SK-N-SH treated with all-trans-retinoic acid at 6 μM for 48 hours (cell line): Measurements from ENCODE around the gene NONO.

ENCODE experiments used
- ATAC-seq: fragments of 200-7000 bp; cut with Tn5 transposase; 3 replicates; pipeline ENCODE4 v1.9.1; 2020; ENCODE audit warnings: mild to moderate bottlenecking, moderate library complexity
- ARNTL ChIP-seq: fragments of 450-650 bp; formaldehyde crosslinking; IDR thresholded peaks from 2 replicates; pipeline ENCODE4 v1.5.0; 2020; ENCODE audit warnings: low read depth, mild to moderate bottlenecking, moderate library complexity, borderline replicate concordance
- CSDC2 ChIP-seq: fragments of 250-450 bp; sonication (Bioruptor Pico); IDR thresholded peaks from 2 replicates; pipeline ENCODE4 v1.5.0; 2020; ENCODE audit warnings: mild to moderate bottlenecking, moderate library complexity
- ESRRG ChIP-seq: fragments of 250-450 bp; sonication (Bioruptor Pico); IDR thresholded peaks from 2 replicates; pipeline ENCODE4 v1.6.1; 2021; ENCODE audit warnings: mild to moderate bottlenecking
- GLIS3 ChIP-seq: fragments of 250-450 bp; sonication (Bioruptor Pico); IDR thresholded peaks from 2 replicates; pipeline ENCODE4 v1.5.0; 2020; ENCODE audit warnings: mild to moderate bottlenecking, moderate library complexity
- ISL1 ChIP-seq: fragments of 250-450 bp; sonication (Bioruptor Pico); IDR thresholded peaks from 2 replicates; pipeline ENCODE4 v2.1.2; 2022; ENCODE audit warnings: mild to moderate bottlenecking, moderate library complexity
- OSR1 ChIP-seq: fragments of 250-450 bp; sonication (Bioruptor Pico); IDR thresholded peaks from 2 replicates; pipeline ENCODE4 v1.8.0; 2022; ENCODE audit warnings: moderate library complexity, mild to moderate bottlenecking, inconsistent platforms
- PPARA ChIP-seq: fragments of 250-450 bp; sonication (Bioruptor Pico); IDR thresholded peaks from 2 replicates; pipeline ENCODE4 v1.5.0; 2020; ENCODE audit warnings: mild to moderate bottlenecking, borderline replicate concordance
- RARB ChIP-seq: fragments of 250-450 bp; sonication (Bioruptor Pico); IDR thresholded peaks from 2 replicates; pipeline ENCODE4 v1.8.0; 2021; ENCODE audit warnings: mild to moderate bottlenecking, moderate library complexity
- SNAI2 ChIP-seq: fragments of 250-450 bp; sonication (Bioruptor Pico); IDR thresholded peaks from 2 replicates; pipeline ENCODE4 v1.5.0; 2020; ENCODE audit warnings: mild to moderate bottlenecking, moderate library complexity
- TCF4 ChIP-seq: fragments of 250-450 bp; sonication (Bioruptor Pico); IDR thresholded peaks from 2 replicates; pipeline ENCODE4 v1.8.0; 2021; ENCODE audit warnings: mild to moderate bottlenecking, moderate library complexity, borderline replicate concordance
- TOX ChIP-seq: fragments of 250-450 bp; sonication (Bioruptor Pico); IDR thresholded peaks from 2 replicates; pipeline ENCODE4 v1.8.0; 2021; ENCODE audit warnings: mild to moderate bottlenecking, moderate library complexity, borderline replicate concordance
- ZC3H10 ChIP-seq: fragments of 250-450 bp; sonication (Bioruptor Pico); IDR thresholded peaks from 2 replicates; pipeline ENCODE4 v1.5.1; 2021; ENCODE audit warnings: mild to moderate bottlenecking, moderate library complexity
- ZFP30 ChIP-seq: fragments of 450-650 bp; formaldehyde crosslinking; IDR thresholded peaks from 2 replicates; pipeline ENCODE4 v1.5.0; 2022; ENCODE audit warnings: mild to moderate bottlenecking, moderate library complexity
- ZNF70 ChIP-seq: fragments of 450-650 bp; formaldehyde crosslinking; IDR thresholded peaks from 2 replicates; pipeline ENCODE4 v1.5.0; 2020; ENCODE audit warnings: mild to moderate bottlenecking, moderate library complexity
- ZNF8 ChIP-seq: fragments of 450-650 bp; formaldehyde crosslinking; IDR thresholded peaks from 2 replicates; pipeline ENCODE4 v1.5.0; 2020; ENCODE audit warnings: mild to moderate bottlenecking, moderate library complexity
- TF ChIP-seq, protein P1 (sequence below): fragments of 250-450 bp; sonication (Bioruptor Pico); IDR thresholded peaks from 2 replicates; pipeline ENCODE4 v1.5.1; 2020; ENCODE audit warnings: low read depth, mild to moderate bottlenecking, moderate library complexity
- TF ChIP-seq, protein P2 (sequence below): fragments of 250-450 bp; sonication (Bioruptor Pico); IDR thresholded peaks from 2 replicates; pipeline ENCODE4 v1.5.1; 2021; ENCODE audit warnings: mild to moderate bottlenecking, moderate library complexity
- TF ChIP-seq, protein P3 (sequence below): fragments of 250-450 bp; sonication (Bioruptor Pico); IDR thresholded peaks from 2 replicates; pipeline ENCODE4 v1.8.0; 2021; ENCODE audit warnings: low read depth, mild to moderate bottlenecking, moderate library complexity, borderline replicate concordance
- TF ChIP-seq, protein P4 (sequence below): fragments of 250-450 bp; sonication (Bioruptor Pico); IDR thresholded peaks from 2 replicates; pipeline ENCODE4 v1.5.0; 2020; ENCODE audit warnings: mild to moderate bottlenecking, moderate library complexity

The NONO gene

DNA sequence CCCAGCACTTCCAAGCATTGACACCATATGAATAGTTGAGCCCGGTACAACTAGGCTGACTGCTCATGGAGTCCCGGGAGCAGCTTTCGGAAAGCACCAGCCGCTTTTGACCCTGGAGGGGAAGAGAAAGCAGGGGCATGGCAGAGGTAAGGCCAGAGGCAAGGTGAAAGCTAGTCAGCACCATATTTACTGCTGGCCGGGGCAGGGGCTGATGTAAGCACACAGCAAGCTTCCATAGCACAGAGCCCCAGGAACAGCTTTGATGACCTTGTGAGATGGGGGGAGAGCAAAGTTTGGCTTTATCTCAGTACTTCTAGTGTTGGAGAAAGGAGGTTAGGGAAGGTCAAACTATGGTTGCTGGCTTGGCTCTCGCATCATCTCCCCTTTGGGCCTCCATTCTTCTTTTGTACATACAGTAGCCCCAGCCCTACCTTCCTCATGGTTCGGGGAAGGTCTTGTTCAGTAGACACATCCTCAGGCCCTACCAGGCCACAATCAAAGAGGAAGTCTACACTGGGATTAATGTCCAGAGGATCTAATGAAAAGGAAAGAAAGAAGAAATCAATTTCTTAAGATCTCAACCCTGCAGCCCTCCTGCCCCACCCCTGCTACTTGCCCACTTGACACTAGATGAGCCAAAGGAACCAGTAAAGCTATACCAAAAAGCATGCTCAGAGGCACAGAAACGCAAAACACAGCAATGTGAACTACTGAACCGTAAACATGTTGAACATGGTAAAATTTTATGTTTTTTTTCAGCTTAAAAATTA, 38.9 kb upstream of the NONO start:
- ATAC-seq = no peak
- TF ChIP-seq, protein P1, sequence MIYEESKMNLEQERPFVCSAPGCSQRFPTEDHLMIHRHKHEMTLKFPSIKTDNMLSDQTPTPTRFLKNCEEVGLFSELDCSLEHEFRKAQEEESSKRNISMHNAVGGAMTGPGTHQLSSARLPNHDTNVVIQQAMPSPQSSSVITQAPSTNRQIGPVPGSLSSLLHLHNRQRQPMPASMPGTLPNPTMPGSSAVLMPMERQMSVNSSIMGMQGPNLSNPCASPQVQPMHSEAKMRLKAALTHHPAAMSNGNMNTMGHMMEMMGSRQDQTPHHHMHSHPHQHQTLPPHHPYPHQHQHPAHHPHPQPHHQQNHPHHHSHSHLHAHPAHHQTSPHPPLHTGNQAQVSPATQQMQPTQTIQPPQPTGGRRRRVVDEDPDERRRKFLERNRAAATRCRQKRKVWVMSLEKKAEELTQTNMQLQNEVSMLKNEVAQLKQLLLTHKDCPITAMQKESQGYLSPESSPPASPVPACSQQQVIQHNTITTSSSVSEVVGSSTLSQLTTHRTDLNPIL (CRISPR knock-in tag) = no peak
- TF ChIP-seq TOX (CRISPR knock-in tag) (no peak), CSDC2 (CRISPR knock-in tag) (no peak), OSR1 (CRISPR knock-in tag) (no peak), ZC3H10 (CRISPR knock-in tag) (no peak), RARB (CRISPR knock-in tag) (no peak), ZNF8 (CRISPR knock-in tag) (no peak), ARNTL (CRISPR knock-in tag) (no peak), GLIS3 (no peak), SNAI2 (CRISPR knock-in tag) (no peak), TCF4 (CRISPR knock-in tag) (no peak), PPARA (CRISPR knock-in tag) (no peak), ISL1 (CRISPR knock-in tag) (no peak), ZFP30 (CRISPR knock-in tag) (no peak), ZNF70 (CRISPR knock-in tag) (no peak)
- TF ChIP-seq, protein P2, sequence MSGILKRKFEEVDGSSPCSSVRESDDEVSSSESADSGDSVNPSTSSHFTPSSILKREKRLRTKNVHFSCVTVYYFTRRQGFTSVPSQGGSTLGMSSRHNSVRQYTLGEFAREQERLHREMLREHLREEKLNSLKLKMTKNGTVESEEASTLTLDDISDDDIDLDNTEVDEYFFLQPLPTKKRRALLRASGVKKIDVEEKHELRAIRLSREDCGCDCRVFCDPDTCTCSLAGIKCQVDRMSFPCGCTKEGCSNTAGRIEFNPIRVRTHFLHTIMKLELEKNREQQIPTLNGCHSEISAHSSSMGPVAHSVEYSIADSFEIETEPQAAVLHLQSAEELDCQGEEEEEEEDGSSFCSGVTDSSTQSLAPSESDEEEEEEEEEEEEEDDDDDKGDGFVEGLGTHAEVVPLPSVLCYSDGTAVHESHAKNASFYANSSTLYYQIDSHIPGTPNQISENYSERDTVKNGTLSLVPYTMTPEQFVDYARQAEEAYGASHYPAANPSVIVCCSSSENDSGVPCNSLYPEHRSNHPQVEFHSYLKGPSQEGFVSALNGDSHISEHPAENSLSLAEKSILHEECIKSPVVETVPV = no peak
- TF ChIP-seq, protein P3, sequence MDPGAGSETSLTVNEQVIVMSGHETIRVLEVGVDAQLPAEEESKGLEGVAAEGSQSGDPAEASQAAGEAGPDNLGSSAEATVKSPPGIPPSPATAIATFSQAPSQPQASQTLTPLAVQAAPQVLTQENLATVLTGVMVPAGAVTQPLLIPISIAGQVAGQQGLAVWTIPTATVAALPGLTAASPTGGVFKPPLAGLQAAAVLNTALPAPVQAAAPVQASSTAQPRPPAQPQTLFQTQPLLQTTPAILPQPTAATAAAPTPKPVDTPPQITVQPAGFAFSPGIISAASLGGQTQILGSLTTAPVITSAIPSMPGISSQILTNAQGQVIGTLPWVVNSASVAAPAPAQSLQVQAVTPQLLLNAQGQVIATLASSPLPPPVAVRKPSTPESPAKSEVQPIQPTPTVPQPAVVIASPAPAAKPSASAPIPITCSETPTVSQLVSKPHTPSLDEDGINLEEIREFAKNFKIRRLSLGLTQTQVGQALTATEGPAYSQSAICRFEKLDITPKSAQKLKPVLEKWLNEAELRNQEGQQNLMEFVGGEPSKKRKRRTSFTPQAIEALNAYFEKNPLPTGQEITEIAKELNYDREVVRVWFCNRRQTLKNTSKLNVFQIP (CRISPR knock-in tag) = no peak
- TF ChIP-seq, protein P4, sequence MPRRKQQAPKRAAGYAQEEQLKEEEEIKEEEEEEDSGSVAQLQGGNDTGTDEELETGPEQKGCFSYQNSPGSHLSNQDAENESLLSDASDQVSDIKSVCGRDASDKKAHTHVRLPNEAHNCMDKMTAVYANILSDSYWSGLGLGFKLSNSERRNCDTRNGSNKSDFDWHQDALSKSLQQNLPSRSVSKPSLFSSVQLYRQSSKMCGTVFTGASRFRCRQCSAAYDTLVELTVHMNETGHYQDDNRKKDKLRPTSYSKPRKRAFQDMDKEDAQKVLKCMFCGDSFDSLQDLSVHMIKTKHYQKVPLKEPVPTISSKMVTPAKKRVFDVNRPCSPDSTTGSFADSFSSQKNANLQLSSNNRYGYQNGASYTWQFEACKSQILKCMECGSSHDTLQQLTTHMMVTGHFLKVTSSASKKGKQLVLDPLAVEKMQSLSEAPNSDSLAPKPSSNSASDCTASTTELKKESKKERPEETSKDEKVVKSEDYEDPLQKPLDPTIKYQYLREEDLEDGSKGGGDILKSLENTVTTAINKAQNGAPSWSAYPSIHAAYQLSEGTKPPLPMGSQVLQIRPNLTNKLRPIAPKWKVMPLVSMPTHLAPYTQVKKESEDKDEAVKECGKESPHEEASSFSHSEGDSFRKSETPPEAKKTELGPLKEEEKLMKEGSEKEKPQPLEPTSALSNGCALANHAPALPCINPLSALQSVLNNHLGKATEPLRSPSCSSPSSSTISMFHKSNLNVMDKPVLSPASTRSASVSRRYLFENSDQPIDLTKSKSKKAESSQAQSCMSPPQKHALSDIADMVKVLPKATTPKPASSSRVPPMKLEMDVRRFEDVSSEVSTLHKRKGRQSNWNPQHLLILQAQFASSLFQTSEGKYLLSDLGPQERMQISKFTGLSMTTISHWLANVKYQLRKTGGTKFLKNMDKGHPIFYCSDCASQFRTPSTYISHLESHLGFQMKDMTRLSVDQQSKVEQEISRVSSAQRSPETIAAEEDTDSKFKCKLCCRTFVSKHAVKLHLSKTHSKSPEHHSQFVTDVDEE = no peak

DNA sequence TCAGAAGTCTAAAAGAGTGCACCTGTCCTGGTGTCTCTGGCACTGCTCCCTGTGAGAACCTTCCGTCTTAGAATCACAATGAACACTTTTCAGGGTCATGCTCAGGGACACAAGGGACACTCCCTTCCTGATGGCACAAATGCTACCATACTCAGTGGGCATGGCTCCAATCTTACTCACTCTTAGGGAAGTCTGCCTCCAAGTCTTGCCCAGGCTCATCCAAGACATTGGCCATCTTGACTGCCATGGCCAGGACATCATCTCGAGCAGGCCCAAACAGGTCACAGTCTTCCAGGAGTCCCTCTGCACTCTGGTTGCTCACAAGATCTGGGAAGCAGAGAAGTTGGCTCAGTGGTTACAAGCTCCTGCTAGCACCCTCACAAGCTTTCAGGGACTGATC, 38.3 kb upstream of the NONO start:
- no peak for ATAC-seq
- TF ChIP-seq ESRRG (CRISPR knock-in tag) (no peak), TCF4 (CRISPR knock-in tag) (no peak), ZNF8 (CRISPR knock-in tag) (no peak), PPARA (CRISPR knock-in tag) (no peak), OSR1 (CRISPR knock-in tag) (no peak), ISL1 (CRISPR knock-in tag) (no peak), ZNF70 (CRISPR knock-in tag) (no peak)
- TF ChIP-seq, protein P3 (CRISPR knock-in tag) = no peak
- TF ChIP-seq, protein P2 = no peak
- TF ChIP-seq, protein P1 (CRISPR knock-in tag) = no peak
- TF ChIP-seq, all 23 proteins: peak for 0
